HepG2 (cell line): ENCODE results near the gene BEST2. TPM values are rescaled to one million over a fixed set of nuclear protein-coding genes. Genes with fewer than 3 reads are reported as not detected.

Source experiments
- ATAC-seq: fragments of 200-7000 bp; cut with Tn5 transposase; 3 replicates; pipeline ENCODE4 v1.9.1; 2020; ENCODE audit warnings: mild to moderate bottlenecking, moderate library complexity
- BruUV-seq: library from RNA; stranded (reverse); fragments of 400-500 nt; replicated peaks from 2 replicates; lab custom pipeline; 2021; lab: Mats Ljungman, UMichigan
- CTCF ChIA-PET: fragments of 300-600 bp; formaldehyde crosslinking; extraction: SDS; loops from one replicate; lab custom pipeline; 2021; ENCODE audit warnings: low total read pairs, inconsistent platforms, low intra/inter-chr PET ratio; lab: Yijun Ruan, JAX
- POLR2A ChIA-PET: fragments of 350-600 bp; sonication (Branson Sonifier 250); formaldehyde crosslinking; loops from one replicate; lab custom pipeline; 2020; ENCODE audit warnings: antibody characterized with exemption, inconsistent platforms; lab: Yijun Ruan, JAX
- DNase-seq: peaks from one replicate; pipeline ENCODE4 v3.0.0-alpha.2; 2015; ENCODE audit warnings: low spot score
- FAIRE-seq: peaks from 3 replicates; lab custom pipeline; 2011; peaks lifted over from hg19 to GRCh38; lab: Jason Lieb, UNC
- H2AFZ ChIP-seq: one replicate; pipeline ENCODE4 v1.6.1; 2011; ENCODE audit warnings: low read length, inconsistent platforms
- H3K27ac ChIP-seq: fragments of 300-600 bp; 3 replicates; pipeline ENCODE4 v1.8.0; 2011; ENCODE audit warnings: mixed run types, mild to moderate bottlenecking, mixed read lengths, low read length, inconsistent platforms; ENCODE audit not compliant: insufficient read depth; ENCODE audit errors: extremely low read length
- H3K27me3 ChIP-seq, 2 experiments: fragments of 200-600 bp in 1 of 2; 2 replicates in 1 of 2; 3 replicates in 1 of 2; pipeline versions ENCODE4 v1.6.0 to v1.8.0; 2011; ENCODE audit warnings: low read length in 2 of 2, mild to moderate bottlenecking in 2 of 2, moderate library complexity in 2 of 2, inconsistent platforms in 1 of 2; ENCODE audit not compliant: insufficient read depth in 2 of 2, control insufficient read depth in 1 of 2
- H3K36me3 ChIP-seq, 2 experiments: fragments of 200-600 bp in 1 of 2; replicated peaks in 1 of 2; 2 replicates in 1 of 2; 3 replicates in 1 of 2; pipeline versions ENCODE4 v1.5.1 to v1.8.0; 2011; ENCODE audit warnings: low read length in 2 of 2, inconsistent platforms in 1 of 2; ENCODE audit not compliant: insufficient read depth in 2 of 2, control insufficient read depth in 1 of 2
- H3K4me1 ChIP-seq: 2 replicates; pipeline ENCODE4 v1.5.1; 2012; ENCODE audit warnings: low read length, inconsistent platforms; ENCODE audit not compliant: insufficient read depth
- H3K4me2 ChIP-seq: 2 replicates; pipeline ENCODE4 v1.6.0; 2011; ENCODE audit warnings: low read depth, low read length, inconsistent platforms
- H3K4me3 ChIP-seq, 3 experiments: fragments of 200-600 bp in 1 of 3; sonication (generic), shearing (Covaris generic) in 1 of 3; replicated peaks in 1 of 3; 2 replicates each; pipeline ENCODE4 v1.5.1; 2011 to 2016; ENCODE audit warnings: low read length in 3 of 3, inconsistent platforms in 2 of 3, low read depth in 2 of 3, mild to moderate bottlenecking in 2 of 3, control low read depth in 1 of 3, mixed read lengths in 1 of 3; ENCODE audit not compliant: insufficient read depth in 1 of 3
- H3K79me2 ChIP-seq: one replicate; pipeline ENCODE4 v1.6.1; 2011; ENCODE audit warnings: low read length, inconsistent platforms; ENCODE audit not compliant: insufficient read depth
- H3K9ac ChIP-seq: 2 replicates; pipeline ENCODE4 v1.6.0; 2011; ENCODE audit warnings: mild to moderate bottlenecking, low read depth, low read length, inconsistent platforms; ENCODE audit not compliant: insufficient read depth
- H3K9me3 ChIP-seq: 2 replicates; pipeline ENCODE4 v1.5.1; 2012; ENCODE audit warnings: mild to moderate bottlenecking, low read length
- H4K20me1 ChIP-seq: 2 replicates; pipeline ENCODE4 v1.6.0; 2011; ENCODE audit warnings: inconsistent platforms, mild to moderate bottlenecking, low read length, moderate library complexity; ENCODE audit not compliant: insufficient read depth
- ARHGAP35 ChIP-seq: sonication (generic); formaldehyde crosslinking; IDR thresholded peaks from 2 replicates; pipeline ENCODE4 v1.9.0; 2022; ENCODE audit warnings: mild to moderate bottlenecking, inconsistent platforms, moderate library complexity, missing genetic modification reagents, borderline replicate concordance
- ARID2 ChIP-seq: sonication (generic); formaldehyde crosslinking; IDR thresholded peaks from 2 replicates; pipeline ENCODE4 v1.8.1; 2022; ENCODE audit warnings: mild to moderate bottlenecking, missing genetic modification reagents, borderline replicate concordance
- FOXA3 ChIP-seq: IDR thresholded peaks from 2 replicates; pipeline ENCODE4 v1.6.1; 2016; ENCODE audit warnings: missing genetic modification reagents, missing compliant biosample characterization
- HHEX ChIP-seq: IDR thresholded peaks from 2 replicates; pipeline ENCODE4 v1.6.1; 2016; ENCODE audit warnings: control low read depth
- HOXD1 ChIP-seq: sonication (generic); formaldehyde crosslinking; IDR thresholded peaks from 2 replicates; pipeline ENCODE4 v1.5.0; 2020; ENCODE audit warnings: missing genetic modification reagents
- RBFOX2 ChIP-seq: fragments of 200-400 bp; formaldehyde crosslinking; IDR thresholded peaks from 2 replicates; pipeline ENCODE4 v1.6.1; 2017; ENCODE audit warnings: low read depth, mild to moderate bottlenecking, low read length
- SOX13 ChIP-seq, 3 experiments: fragments of 450-650 bp in 1 of 3; sonication (generic) in 1 of 3; formaldehyde crosslinking in 1 of 3; IDR thresholded peaks in 2 of 3; conservative IDR thresholded peaks in 1 of 3; 2 replicates each; pipeline versions ENCODE4 v1.5.0 to v1.6.1; 2016 to 2020; ENCODE audit warnings: antibody characterized with exemption in 1 of 3, mild to moderate bottlenecking in 1 of 3, missing compliant biosample characterization in 1 of 3, missing genetic modification reagents in 1 of 3, moderate library complexity in 1 of 3
- ZNF234 ChIP-seq: sonication (generic); formaldehyde crosslinking; conservative IDR thresholded peaks from 2 replicates; pipeline ENCODE4 v1.5.1; 2020; ENCODE audit warnings: mild to moderate bottlenecking, missing genetic modification reagents
- ZNF34 ChIP-seq: sonication (generic); formaldehyde crosslinking; IDR thresholded peaks from 2 replicates; pipeline ENCODE4 v1.4.0; 2020; ENCODE audit warnings: mild to moderate bottlenecking, missing genetic modification reagents, borderline replicate concordance
- ZNF549 ChIP-seq: sonication (generic); formaldehyde crosslinking; IDR thresholded peaks from 2 replicates; pipeline ENCODE4 v1.5.0; 2020; ENCODE audit warnings: missing genetic modification reagents
- ZNF572 ChIP-seq: sonication (generic); formaldehyde crosslinking; IDR thresholded peaks from 2 replicates; pipeline ENCODE4 v1.5.1; 2020; ENCODE audit warnings: mild to moderate bottlenecking, missing genetic modification reagents
- ZNF577 ChIP-seq: sonication (generic); formaldehyde crosslinking; IDR thresholded peaks from 2 replicates; pipeline ENCODE4 v1.4.0; 2020; ENCODE audit warnings: mild to moderate bottlenecking, low read depth, missing genetic modification reagents, borderline replicate concordance
- WGBS: methylation state at CpG from one replicate; pipeline ENCODE4 v1.1.6; 2017; ENCODE audit warnings: low lambda C conversion rate; 5-methylcytosine and 5-hydroxymethylcytosine counted together
- in situ Hi-C: cut with HindIII; loops from 2 replicates; pipeline ENCODE4 v1.10.0; 2017; ENCODE audit warnings: low pct_unique_long_range_greater_than_20kb; ENCODE audit not compliant: extremely low pct_ligation_motif_present
- intact Hi-C: fragments of 100-400 bp; cut with micrococcal nuclease; formaldehyde crosslinking; loops from one replicate; pipeline ENCODE4 v1.10.0; 2022; ENCODE audit not compliant: unreplicated experiment
- polyA plus RNA-seq, 8 experiments: library from polyadenylated mRNA; depleted of rRNA in 3 of 8; stranded (reverse) in 7 of 8; unstranded in 1 of 8; fragments of >200 nt; fragmentation: Illumina TruSeq in 4 of 8; extraction: Trizol in 4 of 8; gene quantifications; 2 replicates each; pipeline versions ENCODE4 v1.2.1 to v1.2.3, GENCODE V29; 2011 to 2016; ENCODE audit warnings: low read depth in 4 of 8, missing spikeins in 1 of 8, mixed read lengths in 1 of 8; ENCODE audit not compliant: insufficient read depth in 1 of 8
- total RNA-seq, 5 experiments: library from RNA; depleted of rRNA; stranded (reverse); fragments of >200 nt; fragmentation: Illumina TruSeq; extraction: Trizol; gene quantifications; 2 replicates each; pipeline ENCODE4 v1.2.3, GENCODE V29; 2016; ENCODE audit warnings: low read depth in 1 of 5
- TF ChIP-seq, protein P1 (sequence below): sonication (generic); formaldehyde crosslinking; IDR thresholded peaks from 2 replicates; pipeline ENCODE4 v1.8.0; 2023; ENCODE audit warnings: mild to moderate bottlenecking, missing genetic modification reagents
- TF ChIP-seq, protein P2 (sequence below): sonication (generic); formaldehyde crosslinking; IDR thresholded peaks from 2 replicates; pipeline ENCODE4 v1.4.0; 2020; ENCODE audit warnings: missing genetic modification reagents
- TF ChIP-seq, protein P3 (sequence below): sonication (generic); formaldehyde crosslinking; IDR thresholded peaks from 2 replicates; pipeline ENCODE4 v1.8.0; 2022; ENCODE audit warnings: mild to moderate bottlenecking, missing genetic modification reagents

BEST2 gene
- total and polyA plus RNA-seq, 2 of the 13 experiments (the other 11 are each of a cell fraction or from before 2014, with no cell fraction given) = not detected

GRCh38 chr19:12770922-12771321 is 19.3 kb downstream of the BEST2 start (continued):
- TF ChIP-seq SOX13 (IDR thresholded peaks at IDR 0.05) (no peak), SOX13 (CRISPR knock-in tag; conservative IDR thresholded peaks at IDR 0.05 in 1 of 2, IDR thresholded peaks at IDR 0.05 in 1 of 2) (no peak)

DNA sequence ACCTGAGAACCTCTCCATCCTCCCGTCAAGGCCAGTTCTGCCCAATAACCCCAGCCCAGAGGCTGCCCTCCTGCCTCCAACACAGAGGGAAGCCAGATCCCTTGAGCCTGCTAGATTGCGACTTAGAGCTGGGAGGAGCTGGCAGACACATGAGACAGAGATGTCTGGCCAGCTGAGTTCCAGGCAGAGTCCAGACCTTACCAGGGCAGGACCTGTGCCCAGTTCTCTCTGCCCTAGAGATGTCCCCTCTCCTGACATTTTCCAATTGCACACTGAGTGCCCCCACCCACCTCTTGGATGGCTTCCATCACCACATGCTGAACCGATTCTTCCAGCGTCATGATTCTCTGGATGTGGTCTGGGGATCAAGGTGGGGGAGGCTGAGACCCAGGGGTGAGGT is 20.7 kb downstream of the BEST2 start:
- Histone ChIP-seq H2AFZ (no peak overlapping the region), H3K4me3 (no peak overlapping the region), H3K27me3 (no peaks in the 10 kb centered on the region), H4K20me1 (no peaks in the 10 kb centered on the region), H3K9me3 (no peaks in the 10 kb centered on the region), H3K4me2 (no peak overlapping the region), H3K27ac (no peak overlapping the region), H3K79me2 (no peaks in the 10 kb centered on the region), H3K36me3 (no peaks in the 10 kb centered on the region), H3K9ac (no peak overlapping the region), H3K4me1 (peaks cover 10% of the 10 kb centered on the region)
- in situ Hi-C loops = loop anchor here (5.0 kb wide), 1 partner anchor 65 kb away; the partner anchor contains the start of gene MAST1
- ChIA-PET POLR2A (interaction anchor here (2.0 kb wide), 1 partner anchor 19 kb away, joined by 8 read pairs; the partner anchor contains the start of gene JUNB), CTCF (no interaction called here)
- intact Hi-C loops = no loop called here
- no peak for ATAC-seq
- no TSS peak for BruUV-seq
- WGBS = 94% methylated on average over 4 of the region's 4 CpGs
- TF ChIP-seq ZNF577 (CRISPR knock-in tag) (no peak), HHEX (CRISPR knock-in tag) (no peak), ZNF234 (CRISPR knock-in tag) (no peak), ARID2 (CRISPR knock-in tag) (no peak), ZNF34 (CRISPR knock-in tag) (no peak), HOXD1 (CRISPR knock-in tag) (no peak), ZNF549 (CRISPR knock-in tag) (no peak), ARHGAP35 (CRISPR knock-in tag) (no peak), RBFOX2 (no peak), FOXA3 (CRISPR knock-in tag) (no peak), ZNF572 (no peak)
- TF ChIP-seq, protein P1, sequence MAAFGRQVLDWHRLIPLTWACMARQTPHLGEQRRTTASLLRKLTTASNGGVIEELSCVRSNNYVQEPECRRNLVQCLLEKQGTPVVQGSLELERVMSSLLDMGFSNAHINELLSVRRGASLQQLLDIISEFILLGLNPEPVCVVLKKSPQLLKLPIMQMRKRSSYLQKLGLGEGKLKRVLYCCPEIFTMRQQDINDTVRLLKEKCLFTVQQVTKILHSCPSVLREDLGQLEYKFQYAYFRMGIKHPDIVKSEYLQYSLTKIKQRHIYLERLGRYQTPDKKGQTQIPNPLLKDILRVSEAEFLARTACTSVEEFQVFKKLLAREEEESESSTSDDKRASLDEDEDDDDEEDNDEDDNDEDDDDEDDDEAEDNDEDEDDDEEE = no peak
- TF ChIP-seq, protein P2, sequence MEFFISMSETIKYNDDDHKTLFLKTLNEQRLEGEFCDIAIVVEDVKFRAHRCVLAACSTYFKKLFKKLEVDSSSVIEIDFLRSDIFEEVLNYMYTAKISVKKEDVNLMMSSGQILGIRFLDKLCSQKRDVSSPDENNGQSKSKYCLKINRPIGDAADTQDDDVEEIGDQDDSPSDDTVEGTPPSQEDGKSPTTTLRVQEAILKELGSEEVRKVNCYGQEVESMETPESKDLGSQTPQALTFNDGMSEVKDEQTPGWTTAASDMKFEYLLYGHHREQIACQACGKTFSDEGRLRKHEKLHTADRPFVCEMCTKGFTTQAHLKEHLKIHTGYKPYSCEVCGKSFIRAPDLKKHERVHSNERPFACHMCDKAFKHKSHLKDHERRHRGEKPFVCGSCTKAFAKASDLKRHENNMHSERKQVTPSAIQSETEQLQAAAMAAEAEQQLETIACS (CRISPR knock-in tag) = no peak
- TF ChIP-seq, protein P3, sequence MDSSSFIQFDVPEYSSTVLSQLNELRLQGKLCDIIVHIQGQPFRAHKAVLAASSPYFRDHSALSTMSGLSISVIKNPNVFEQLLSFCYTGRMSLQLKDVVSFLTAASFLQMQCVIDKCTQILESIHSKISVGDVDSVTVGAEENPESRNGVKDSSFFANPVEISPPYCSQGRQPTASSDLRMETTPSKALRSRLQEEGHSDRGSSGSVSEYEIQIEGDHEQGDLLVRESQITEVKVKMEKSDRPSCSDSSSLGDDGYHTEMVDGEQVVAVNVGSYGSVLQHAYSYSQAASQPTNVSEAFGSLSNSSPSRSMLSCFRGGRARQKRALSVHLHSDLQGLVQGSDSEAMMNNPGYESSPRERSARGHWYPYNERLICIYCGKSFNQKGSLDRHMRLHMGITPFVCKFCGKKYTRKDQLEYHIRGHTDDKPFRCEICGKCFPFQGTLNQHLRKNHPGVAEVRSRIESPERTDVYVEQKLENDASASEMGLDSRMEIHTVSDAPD (CRISPR knock-in tag) = no peak
- no peak for DNase-seq
- FAIRE-seq = no peak
